Measurements from ENCODE around the gene HELZ. TPM values are rescaled to one million over a fixed set of nuclear protein-coding genes. Genes with fewer than 3 reads are reported as not detected.

Gene HELZ
- polyA plus RNA-seq, 2 of the 4 experiments (the other 2 are of a cell fraction): 5.6 to 18.3 TPM

DNA sequence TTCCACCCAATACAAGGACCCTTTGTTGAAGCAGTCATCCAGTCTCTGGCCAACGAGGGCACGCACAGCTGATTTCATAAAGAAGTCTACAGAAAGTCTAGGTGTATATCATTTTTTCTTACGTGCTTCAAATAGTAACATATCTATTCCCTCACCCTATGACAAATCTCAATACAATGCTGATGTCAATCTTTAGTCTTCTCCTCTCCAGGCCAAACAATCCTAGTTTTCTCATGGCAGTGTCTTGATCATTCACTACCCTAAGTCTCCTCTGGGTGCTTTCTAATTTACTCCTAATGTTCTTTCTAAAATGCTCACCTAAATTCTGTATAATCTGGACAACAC lies 108.0 kb downstream of the HELZ start:
- TF ChIP-seq CBX2 (IDR thresholded peaks at IDR 0.05; ENCODE audit: borderline replicate concordance, low read depth): no peak
- TF ChIP-seq ZFP36 (IDR thresholded peaks at IDR 0.05; ENCODE audit: borderline replicate concordance, partially characterized antibody): no peak
- no peak for TF ChIP-seq JUNB (IDR thresholded peaks at IDR 0.05)
- TF ChIP-seq, protein P1, sequence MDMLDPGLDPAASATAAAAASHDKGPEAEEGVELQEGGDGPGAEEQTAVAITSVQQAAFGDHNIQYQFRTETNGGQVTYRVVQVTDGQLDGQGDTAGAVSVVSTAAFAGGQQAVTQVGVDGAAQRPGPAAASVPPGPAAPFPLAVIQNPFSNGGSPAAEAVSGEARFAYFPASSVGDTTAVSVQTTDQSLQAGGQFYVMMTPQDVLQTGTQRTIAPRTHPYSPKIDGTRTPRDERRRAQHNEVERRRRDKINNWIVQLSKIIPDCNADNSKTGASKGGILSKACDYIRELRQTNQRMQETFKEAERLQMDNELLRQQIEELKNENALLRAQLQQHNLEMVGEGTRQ (IDR thresholded peaks at IDR 0.05): no peak
- no peak for TF ChIP-seq HOXB5 (CRISPR knock-in tag; IDR thresholded peaks at IDR 0.05)
- no peak for TF ChIP-seq MAFK (IDR thresholded peaks at IDR 0.05; ENCODE audit: partially characterized antibody)
- TF ChIP-seq TFCP2L1 (CRISPR knock-in tag; IDR thresholded peaks at IDR 0.05): no peak
- TF ChIP-seq, protein P2, sequence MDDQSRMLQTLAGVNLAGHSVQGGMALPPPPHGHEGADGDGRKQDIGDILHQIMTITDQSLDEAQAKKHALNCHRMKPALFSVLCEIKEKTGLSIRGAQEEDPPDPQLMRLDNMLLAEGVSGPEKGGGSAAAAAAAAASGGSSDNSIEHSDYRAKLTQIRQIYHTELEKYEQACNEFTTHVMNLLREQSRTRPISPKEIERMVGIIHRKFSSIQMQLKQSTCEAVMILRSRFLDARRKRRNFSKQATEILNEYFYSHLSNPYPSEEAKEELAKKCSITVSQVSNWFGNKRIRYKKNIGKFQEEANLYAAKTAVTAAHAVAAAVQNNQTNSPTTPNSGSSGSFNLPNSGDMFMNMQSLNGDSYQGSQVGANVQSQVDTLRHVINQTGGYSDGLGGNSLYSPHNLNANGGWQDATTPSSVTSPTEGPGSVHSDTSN (IDR thresholded peaks at IDR 0.05): no peak
- TF ChIP-seq RFX5 (IDR thresholded peaks at IDR 0.05): no peak
- ChIA-PET CTCF (no interaction called here), POLR2A (no interaction called here)
- 89% methylated on average over 3 of the region's 3 CpGs for WGBS (ENCODE audit: missing lambda C conversion rate)
- FAIRE-seq (no peak), DNase-seq (ENCODE audit: low read depth in 1 of 2, low spot score in 1 of 2) (no peak), ATAC-seq (no peak; a peak in 1 of 6 replicates)
- no peak overlapping the region for H3K27ac ChIP-seq
- no peak overlapping the region for H3K4me3 ChIP-seq
- H3K4me2 ChIP-seq: no peak overlapping the region
- peaks cover 1% of the 10 kb centered on the region; the same call in 1 of the 3 replicates for H3K9me3 ChIP-seq
- peaks cover 28% of the 10 kb centered on the region for H3K4me1 ChIP-seq

DNA sequence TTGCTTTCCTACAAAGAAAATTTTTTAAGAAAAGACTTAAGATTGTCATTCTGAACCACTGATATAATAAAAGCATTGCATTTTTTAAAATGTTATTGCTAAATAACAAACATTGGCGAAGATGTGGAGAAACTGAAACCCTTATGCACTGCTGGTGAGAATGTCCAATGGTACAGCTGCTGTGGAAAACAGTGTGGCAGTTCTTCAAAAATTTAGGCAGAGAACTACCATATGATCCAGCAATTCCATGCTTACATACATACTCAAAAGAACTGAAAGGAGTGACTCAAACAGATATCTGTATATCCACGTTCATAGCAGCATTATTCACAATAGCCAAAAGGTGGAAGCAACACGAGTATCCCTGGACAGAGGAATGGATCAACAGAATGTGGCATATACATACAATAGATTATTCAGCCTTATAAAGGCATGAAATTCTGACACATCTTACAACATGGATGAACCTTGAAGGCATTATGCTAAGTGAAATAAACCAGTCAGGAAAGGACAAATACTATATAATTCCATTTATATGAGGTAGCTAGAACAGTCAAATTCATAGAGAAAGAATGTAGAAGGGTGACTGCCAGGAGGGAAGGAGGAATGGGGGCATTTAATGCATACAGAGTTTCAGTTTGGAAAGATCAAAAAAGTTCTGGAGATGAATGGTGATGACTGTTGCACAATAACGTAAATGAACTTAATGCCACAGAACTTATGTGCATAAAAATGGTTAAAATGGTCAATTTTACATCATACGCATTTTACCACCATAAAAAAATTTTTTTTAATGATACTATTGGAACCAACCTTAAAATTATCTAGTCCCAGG lies 108.6 kb downstream of the HELZ start:
- no peak for FAIRE-seq
- Histone ChIP-seq H3K4me3 (no peak overlapping the region), H3K4me1 (peaks cover 28% of the 10 kb centered on the region), H3K4me2 (no peak overlapping the region), H3K9me3 (no peaks in the 10 kb centered on the region), H3K27ac (no peak overlapping the region)
- ChIA-PET CTCF (interaction anchor here (1.1 kb wide), 1 partner anchor 13 kb away, joined by 5 read pairs; no protein-coding TSS in a partner anchor), POLR2A (no interaction called here)
- ATAC-seq: no peak
- no peak for DNase-seq (ENCODE audit: low read depth in 1 of 2, low spot score in 1 of 2)
- TF ChIP-seq ZFP36 (IDR thresholded peaks at IDR 0.05; ENCODE audit: borderline replicate concordance, partially characterized antibody) (no peak), POLR2AphosphoS2 (conservative IDR thresholded peaks at IDR 0.05; ENCODE audit: low read length) (no peak), PHF8 (IDR thresholded peaks at IDR 0.05; ENCODE audit: borderline replicate concordance, low read depth) (no peak), MAFK (IDR thresholded peaks at IDR 0.05; ENCODE audit: partially characterized antibody) (no peak), ESRRA (IDR thresholded peaks at IDR 0.05; ENCODE audit: borderline replicate concordance, low read length) (no peak), SMC3 (IDR thresholded peaks at IDR 0.05) (no peak), MYC (IDR thresholded peaks at IDR 0.05; ENCODE audit: borderline replicate concordance, low read length) (no peak)
- TF ChIP-seq, protein P3, sequence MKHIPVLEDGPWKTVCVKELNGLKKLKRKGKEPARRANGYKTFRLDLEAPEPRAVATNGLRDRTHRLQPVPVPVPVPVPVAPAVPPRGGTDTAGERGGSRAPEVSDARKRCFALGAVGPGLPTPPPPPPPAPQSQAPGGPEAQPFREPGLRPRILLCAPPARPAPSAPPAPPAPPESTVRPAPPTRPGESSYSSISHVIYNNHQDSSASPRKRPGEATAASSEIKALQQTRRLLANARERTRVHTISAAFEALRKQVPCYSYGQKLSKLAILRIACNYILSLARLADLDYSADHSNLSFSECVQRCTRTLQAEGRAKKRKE (CRISPR knock-in tag; IDR thresholded peaks at IDR 0.05; ENCODE audit: low read depth): no peak
- TF ChIP-seq, protein P4, sequence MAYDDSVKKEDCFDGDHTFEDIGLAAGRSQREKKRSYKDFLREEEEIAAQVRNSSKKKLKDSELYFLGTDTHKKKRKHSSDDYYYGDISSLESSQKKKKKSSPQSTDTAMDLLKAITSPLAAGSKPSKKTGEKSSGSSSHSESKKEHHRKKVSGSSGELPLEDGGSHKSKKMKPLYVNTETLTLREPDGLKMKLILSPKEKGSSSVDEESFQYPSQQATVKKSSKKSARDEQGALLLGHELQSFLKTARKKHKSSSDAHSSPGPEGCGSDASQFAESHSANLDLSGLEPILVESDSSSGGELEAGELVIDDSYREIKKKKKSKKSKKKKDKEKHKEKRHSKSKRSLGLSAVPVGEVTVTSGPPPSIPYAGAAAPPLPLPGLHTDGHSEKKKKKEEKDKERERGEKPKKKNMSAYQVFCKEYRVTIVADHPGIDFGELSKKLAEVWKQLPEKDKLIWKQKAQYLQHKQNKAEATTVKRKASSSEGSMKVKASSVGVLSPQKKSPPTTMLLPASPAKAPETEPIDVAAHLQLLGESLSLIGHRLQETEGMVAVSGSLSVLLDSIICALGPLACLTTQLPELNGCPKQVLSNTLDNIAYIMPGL (CRISPR knock-in tag; IDR thresholded peaks at IDR 0.05; ENCODE audit: borderline replicate concordance): no peak
- TF ChIP-seq, protein P5, sequence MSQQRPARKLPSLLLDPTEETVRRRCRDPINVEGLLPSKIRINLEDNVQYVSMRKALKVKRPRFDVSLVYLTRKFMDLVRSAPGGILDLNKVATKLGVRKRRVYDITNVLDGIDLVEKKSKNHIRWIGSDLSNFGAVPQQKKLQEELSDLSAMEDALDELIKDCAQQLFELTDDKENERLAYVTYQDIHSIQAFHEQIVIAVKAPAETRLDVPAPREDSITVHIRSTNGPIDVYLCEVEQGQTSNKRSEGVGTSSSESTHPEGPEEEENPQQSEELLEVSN (IDR thresholded peaks at IDR 0.05; ENCODE audit: borderline replicate concordance, low read depth): no peak
- TF ChIP-seq, protein P2 (IDR thresholded peaks at IDR 0.05): no peak
- WGBS (ENCODE audit: missing lambda C conversion rate): 88% methylated on average over 5 of the region's 5 CpGs
